HG03432 (cell line): ENCODE results near the gene DHRS3.
"Not testable (repeated sequence)": the region's sequence is repeated elsewhere in the genome, so short reads cannot be mapped to it uniquely, and the experiment has no call there.

ENCODE experiments used
- ATAC-seq: cut with Tn5 transposase; IDR thresholded peaks from one replicate; pipeline ENCODE4 v1.9.1; 2021; ENCODE audit warnings: mild to moderate bottlenecking, moderate library complexity; ENCODE audit not compliant: unreplicated experiment

DHRS3 gene

DNA sequence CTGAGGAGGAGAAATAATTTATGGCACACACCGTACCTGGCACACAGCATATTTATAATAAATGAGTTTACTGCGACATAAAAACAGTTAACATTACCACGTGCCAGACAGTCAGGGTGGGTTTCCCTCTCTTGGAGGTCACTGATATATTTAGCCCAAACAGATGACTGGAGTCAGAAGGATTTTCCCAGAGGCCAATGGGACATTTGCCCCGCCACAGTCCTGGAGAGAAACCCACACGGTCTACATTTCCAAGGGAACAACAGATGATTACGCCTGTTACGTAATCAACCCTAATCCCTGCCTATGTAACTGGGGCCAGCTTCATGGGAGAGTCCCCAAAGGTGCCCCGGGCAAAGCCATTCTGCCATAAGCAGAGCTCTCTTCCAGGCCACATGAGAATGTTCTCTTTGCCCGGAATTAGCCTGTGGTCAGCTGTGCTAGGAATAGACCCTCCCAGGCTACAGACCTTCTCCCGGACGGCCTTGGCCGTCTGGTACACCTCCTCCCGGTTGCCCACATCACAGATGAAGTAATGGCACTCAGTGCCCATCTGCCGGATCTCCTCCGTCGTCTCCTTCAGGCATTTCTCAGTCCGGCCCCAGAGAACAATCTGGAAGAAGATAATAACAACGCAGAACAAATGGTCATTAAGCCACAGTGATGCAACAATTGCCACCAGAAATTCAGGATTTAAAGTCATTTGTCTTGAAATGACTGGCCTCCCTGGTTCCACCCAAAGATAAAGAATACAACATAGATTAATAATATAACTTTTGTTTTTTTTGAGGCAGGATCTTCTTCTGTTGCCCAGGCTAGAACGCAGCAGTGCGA is 37.7 kb downstream of the DHRS3 start:
- no peak for ATAC-seq

DNA sequence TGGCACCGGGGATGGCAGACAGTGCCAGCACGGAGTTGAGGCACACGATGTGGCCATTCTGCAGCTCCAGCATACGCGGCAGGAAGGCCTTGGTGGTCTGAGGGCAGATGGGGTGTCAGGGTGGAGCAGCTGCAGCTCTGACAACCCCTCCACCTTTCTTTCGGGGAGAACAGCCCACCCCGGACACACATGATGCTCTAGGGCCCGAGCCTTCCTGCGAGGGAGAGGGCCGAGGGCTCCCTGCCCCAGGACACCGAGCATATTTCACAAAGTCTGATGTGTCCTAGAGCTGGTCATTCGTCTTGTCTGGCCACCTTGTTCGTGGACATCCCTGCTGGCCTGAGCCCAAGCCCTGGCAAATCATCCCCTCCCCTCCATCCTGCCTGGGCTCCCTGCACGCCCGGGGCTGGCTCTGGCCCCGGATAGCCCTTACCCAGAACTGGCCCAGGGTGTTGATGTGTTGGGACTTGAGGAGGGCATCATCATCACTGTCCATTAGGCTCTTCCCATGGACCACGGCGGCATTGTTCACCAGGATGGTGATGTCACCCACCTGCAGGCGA is 39.1 kb downstream of the DHRS3 start:
- no peak for ATAC-seq

DNA sequence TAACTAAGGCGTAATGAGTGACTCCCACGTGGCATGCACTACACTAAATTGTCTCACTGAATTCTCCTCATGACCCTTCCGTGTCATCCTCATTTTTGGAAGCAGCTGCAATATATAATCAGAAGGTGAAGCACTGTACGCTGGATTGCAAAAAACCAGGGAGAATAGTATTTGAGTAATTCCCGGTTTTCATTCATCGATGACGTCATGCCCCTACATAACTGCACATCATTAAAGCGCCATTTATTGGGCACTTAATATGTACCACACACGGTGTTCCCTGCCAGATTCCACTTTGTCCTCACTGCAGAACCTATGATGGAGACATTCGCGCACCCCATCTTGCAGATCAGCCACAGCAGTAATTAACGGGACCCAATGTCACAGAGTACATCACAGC is 41.0 kb downstream of the DHRS3 start:
- ATAC-seq, result no peak

DNA sequence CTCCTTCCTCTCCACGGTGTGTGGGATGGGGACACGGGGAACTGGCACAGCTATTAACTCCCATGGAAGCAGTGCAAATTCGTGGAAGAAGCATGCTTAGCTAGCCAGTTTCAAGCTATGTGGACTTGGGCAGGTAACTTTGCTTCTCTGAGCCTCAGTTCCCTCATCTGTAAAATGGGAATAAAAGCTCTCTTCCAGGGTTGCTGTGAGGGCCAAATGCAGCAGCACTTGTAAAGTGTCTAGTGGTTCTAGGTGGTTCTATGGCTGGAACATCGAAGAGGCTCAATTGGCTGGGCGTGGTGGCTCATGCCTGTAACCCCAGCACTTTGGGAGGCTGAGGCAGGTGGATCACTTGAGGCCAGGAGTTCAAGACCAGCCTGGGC is 43.3 kb downstream of the DHRS3 start:
- no peak for ATAC-seq

DNA sequence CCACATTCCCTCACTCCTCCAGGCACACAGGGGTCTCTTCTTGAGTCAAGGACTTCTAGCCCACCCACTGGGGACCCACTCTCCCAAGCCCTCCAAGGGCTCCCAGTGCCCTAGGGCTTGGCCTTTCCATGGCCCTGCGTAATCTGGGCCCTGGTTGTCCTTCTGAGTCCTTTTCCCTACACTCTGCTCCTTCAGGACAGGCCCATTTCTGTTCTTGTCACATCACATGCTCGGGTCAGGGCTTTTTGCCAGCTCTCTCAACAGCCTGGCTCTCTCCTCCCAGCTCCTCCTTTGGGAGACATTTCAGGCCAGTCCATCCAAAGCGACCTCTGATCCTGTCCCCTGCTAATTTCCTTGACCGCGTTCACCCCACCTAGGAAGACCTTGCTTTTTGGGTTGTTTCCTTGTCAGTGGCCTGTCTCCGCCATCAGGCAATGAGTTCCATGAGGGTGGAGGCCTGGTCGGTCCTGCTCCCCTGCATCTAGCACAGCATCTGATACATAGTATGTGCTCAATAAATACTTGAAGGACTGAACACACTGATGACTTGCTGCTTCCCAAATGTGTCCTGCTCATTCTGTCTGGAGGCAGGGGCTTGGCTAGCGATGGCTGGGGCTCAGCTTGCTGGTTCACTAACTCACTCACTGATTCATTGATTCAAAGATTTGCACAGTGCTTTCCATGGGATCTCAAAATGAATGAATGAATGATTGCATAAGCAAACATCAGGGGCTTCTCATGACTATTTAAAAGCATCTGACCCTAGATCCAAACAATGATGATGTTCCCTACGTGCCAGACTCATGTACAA is 44.8 kb downstream of the DHRS3 start:
- no peak for ATAC-seq

DNA sequence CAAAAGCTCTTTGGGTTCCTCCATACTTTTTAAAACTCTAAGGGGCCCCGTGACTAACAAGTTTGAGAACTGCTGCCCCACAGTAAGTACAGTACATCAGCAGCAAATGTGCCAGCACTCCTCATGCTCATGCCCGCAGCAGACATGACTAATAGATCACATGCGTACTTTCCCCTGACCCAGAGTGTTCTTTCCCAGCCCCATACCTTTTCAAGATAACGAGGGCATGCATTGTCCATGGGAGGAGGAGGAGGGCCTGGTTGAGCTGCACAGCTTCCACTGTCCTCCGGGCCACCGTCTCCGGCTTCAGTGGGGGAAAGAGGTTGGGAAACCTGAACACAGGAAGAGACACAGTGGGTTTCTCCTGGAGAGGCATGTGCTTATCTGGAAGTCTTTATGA is 45.5 kb downstream of the DHRS3 start:
- no peak for ATAC-seq

DNA sequence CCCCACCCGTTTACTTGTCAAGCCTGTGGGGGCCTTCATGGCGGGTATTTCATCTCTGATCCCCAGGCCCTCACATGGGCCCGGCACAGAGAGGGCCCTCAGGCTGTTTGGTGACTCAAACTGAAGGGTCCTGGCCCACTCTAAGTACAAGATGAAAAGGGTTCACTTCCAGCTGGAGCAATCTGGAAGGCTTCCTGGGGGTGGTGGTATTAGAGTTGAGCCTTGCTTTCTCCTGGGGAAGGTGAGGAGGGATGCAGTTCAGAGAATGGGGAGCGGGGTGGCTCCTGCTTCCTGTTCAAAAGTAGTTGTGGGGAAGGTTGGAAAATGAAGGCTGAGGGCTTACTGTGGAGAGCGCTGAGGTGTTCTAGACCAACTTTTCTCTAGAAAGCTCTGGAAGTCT is 47.7 kb downstream of the DHRS3 start:
- ATAC-seq, result no peak

DNA sequence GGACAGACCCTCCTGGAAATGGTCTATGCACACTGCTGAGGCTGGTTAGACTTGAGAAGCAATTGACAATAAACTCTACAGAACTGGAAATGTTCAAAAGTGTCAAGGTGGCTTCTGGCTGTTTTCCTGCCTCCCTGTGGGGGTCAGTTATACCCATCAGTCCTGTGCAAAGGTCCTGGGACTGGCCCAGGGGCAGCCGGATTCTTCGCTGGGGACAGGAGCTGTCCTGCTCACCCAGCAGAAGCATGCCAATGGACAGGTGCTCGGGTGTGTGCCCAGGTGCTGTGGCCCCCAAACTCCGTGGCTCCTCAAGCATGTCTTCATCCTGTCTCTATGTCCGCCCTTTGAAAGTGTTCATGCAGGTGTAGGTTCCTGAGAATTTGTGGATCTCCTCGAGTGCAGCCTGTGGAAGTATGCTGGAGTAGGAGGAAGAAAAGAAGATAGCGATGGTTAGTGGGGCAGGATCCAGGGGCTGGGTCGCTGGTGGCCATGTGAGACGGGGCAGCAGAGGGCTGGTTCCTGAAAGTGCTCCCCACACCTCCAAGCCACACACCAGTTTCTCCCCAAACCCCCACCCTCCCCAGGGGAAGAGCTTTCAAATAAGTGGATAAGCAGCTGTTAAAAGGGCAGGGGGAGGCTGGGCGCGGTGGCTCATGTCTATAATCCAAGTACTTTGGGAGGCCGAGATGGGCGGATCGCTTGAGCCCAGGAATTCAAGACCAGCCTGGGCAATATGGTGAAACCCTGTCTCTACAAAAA is 49.8 kb downstream of the DHRS3 start:
- no peak for ATAC-seq

DNA sequence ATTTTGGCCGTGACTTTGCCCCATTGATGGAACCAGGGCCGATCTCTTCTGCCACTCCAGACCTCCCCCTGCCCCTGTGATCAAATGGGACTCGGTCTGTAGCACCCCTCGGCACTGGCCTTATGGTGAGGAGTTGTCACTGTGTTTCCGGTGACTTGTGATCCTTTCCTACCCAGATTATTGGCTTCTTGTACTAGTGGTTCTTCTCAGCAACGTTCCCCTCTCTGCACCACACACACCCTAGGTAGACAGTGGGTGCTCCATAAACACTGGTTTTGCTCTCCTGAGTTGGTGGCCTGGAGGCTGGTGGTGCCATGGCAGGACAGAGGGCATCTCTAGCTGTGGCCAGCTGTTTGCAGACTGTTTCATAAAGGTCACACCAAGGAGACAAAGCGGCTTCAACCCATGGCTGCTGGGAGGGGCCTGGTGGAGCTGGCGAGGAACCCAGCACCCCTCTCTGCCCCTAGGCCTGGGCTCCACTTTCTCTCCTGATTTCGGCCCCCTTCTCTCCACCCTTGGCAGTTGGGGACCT is 50.7 kb downstream of the DHRS3 start:
- no peak for ATAC-seq

DNA sequence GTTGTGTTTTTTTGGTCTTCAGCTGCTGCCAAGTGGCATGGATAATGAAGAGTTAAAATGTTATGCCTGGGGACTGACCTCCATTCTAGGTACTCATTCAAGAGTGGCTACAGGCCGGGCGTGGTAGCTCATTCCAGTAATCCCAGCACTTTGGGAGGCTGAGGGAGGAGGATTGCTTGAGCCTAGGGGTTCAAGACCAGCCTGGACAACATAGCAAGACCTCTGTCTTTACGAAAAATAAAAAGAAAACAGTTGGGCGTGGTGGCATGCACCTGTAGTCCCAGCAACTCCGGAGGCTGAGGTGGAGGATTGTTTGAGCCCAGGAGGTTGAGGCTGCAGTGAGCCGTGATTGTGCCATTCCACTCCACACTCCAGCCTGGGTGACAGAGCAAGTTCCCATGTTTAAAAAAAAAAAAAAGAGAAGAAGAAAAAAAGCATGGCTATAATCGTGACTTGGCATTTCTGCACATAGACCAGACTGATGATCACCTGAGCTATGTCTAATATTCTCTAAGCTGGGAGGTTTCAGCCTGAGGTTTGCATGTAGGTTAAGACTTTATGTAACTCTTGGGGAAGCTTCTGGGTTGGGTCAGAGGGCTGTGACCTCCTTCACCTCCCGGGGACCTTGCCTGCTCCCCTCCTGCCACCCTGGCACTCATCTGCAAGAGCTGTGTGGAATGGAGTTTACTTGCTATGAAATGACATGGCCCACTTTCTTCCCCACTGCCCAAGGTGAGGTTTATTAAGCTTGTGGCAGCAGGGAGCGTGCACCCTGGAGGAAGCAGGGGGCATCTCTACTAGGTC is 51.3 kb downstream of the DHRS3 start:
- ATAC-seq, result no peak

DNA sequence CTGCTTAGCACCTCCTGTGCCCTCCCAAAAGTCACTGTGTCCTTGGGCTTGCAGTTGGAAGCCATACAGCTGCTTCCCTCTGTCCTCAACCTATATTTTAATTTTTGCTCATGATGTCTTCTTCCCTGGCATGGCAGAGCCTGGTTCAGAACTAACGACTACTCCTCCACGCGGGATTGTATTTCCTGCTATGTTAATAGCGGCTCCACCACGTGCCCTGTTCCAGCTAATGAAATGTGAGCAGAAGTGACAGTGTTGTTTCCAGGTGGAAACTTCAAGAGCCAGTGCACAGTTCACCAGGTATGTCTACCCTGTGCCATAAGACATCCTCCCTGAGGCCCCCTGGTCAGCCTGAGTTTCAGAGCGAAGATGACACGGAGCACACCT is 52.1 kb downstream of the DHRS3 start:
- ATAC-seq, result no peak

DNA sequence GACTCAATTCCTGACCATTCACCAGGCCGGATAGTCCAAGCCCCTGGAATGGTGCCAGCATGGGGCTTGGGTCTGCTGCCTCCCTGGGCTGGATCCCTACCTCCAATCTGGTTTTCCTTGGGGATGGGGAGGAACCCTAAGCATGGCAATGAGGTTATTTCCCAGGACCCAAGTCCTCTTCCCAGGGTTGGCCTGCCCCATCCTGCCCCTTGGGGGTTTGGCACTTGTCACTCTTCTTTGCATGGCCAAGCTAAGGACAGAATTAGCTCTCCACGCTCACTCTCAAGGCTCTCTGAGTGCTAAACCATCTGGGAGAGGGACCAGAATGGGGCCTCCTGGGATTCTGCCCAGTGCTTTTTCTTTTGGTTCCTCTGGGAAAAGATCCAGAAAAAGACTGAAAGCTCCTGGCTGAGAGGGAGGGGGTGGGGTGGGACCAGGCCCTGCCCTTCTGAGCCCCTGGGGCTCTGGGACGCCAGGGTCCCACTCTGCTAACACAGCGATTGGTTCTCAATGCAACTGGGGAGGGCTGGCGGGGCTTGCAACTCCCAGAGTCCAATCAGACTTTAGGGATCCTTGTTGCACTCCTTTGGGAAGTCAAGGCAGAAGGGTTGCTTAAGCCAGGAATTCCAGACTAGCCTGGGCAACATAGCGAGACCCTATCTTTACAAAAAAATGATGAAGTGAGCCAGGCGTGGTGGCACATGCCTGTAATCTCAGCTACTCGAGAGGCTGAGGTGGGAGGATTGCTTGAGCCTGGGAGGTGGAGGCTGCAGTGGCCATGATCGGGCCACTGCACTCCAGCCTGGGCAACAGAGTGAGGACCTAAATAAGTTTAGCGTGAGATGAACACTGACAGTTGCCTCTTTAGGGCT is 52.7 kb downstream of the DHRS3 start:
- no peak for ATAC-seq

DNA sequence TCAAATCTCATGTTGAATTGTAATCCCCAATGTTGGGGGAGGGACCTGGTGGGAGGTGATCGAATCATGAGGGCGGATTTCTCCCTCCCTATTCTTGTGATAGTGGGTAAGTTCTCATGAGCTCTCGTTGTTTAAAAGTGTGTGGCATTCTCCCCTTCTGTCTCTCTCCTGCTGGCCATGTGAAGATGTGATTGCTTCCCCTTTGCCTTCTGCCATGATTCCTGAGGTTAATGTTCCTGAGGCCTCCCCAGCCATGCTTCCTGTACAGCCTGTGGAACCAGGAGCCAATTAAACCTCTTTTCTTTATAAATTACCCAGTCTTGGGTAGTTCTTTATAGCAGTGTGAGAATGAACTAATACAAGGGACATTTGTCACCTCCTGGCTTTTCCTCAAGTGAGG is 53.8 kb downstream of the DHRS3 start:
- ATAC-seq, result not testable (repeated sequence)

DNA sequence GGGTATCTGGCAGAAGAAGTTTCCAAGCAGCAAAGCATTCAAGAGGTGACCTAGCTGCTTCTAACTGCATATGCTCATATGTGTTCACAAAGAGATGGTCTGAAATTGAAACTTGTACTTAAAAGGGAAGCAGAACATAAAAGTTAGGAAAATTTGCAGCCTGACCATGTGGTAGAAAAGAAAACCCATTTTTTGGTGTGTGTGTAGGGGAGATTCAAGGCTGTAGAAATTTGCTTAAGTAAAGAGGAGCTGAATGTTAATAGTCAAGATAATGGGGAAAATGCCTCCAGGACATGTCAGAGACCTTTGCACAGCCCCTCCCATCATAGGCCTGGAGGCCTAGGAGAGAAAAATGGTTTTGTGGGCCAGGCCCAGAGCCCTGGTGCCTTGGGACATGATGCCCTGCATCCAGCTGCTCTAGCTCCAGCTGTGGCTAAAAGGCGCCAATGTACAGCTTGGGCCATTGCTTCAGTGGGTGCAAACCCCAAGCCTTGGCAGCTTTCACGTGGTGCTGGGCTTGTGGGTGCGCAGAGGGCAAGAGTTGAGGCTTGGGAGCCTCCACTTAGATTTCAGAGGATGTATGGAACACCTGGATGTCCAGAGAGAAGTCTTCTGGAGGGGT is 54.9 kb downstream of the DHRS3 start:
- no peak for ATAC-seq

DNA sequence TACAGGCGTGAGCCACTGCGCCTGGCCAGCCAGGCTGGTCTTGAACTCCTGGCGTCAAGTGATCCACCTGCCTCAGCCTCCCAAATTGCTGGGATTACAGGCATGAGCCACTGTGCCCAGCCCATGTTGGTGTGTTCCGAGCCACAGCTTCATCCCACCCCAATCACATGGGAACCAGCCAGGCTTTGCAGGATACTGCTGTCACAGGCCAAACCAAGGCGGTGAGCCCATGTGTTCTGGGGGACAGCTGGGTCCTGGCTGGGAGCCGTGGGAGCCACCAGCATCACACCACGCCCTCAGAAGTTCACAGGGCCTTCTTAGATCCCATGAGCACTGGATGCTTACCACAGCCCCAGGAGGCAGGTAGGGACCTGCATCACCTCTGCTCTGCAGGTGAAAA is 56.9 kb downstream of the DHRS3 start:
- ATAC-seq, result no peak

DNA sequence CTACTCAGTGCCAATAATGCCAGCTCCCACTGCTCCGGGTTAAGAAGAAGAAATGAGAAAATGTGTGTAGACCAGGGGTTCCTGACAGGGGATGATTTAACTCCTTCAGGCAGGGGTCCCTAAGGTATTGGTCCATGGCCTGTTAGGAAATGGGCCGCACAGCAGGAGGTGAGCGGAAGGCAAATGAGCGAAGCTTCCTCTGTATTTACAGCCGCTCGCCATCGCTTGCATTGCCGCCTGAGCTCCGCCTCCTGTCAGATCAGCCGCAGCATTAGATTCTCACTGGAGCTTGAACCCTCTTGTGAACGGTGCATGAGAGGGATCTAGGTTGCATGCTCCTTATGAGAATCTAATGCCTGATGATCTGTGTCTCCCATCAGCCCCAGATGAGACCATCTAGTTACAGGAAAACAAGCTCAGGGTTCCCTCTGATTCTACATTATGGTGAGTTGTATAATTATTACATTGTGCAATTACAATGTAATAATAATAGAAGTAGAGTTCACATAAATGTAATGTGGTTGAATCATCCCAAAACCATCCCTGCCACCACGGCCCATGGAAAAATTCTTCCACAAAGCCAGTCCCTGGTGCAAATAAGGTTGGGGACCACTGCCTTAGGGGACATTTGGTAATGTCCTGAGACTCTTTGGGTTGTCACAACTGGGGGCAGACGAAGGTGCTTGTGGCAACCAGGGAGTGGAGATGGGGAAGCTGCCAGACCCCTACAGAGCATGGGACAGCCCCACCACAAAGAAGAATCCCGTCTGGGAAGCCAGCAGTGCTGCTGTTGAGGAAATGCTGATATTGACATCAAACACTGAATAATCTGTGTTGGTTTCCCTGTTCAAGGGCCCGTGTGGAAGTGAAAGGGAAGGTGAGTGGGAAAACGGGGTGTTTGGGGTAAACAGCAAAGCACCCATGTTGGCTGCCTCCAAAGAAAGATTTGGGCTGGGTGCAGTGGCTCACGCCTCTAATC is 60.8 kb downstream of the DHRS3 start:
- no peak for ATAC-seq

DNA sequence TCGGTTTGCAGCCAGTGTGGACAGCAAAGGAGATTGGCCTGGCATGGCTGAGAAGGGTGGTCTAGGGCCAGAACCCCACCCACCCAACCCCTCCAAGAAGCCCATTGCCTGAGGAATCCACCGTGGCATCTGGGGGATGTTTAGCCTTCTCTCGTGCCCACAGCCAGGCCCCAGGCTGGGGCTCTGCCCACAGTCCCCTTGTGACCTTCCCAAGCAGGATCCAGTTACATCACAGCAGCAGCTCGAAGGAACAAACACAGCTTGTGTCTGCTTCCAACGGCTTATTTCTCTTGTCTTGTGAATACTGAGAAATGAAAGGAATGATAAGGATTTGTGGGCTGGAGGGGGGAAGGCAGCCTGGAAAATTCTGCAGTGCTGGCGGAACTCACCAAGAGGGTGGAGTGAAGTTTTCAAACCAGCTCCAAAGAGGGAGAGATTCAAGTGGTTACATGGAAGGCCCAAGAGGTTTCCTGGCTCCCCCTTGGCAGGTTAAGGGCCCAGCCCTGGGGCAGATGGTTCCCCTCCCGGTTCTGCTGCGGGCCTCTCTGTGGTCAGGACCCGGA is 61.6 kb downstream of the DHRS3 start:
- no peak for ATAC-seq
